Subcutaneous adipose tissue (tissue), 4 donors: Measurements from ENCODE around the gene C2CD4B. TPM values are rescaled to one million over a fixed set of nuclear protein-coding genes. Genes with fewer than 3 reads are reported as not detected.

ENCODE experiments used
- total RNA-seq, 4 donors: library from RNA; depleted of rRNA; stranded (reverse); fragments of >200 nt; gene quantifications; one replicate each; pipeline ENCODE4 v1.1.0, GENCODE V29; 2016
- TF ChIP-seq, protein P1 (sequence below): fragments of 450-650 bp; IDR thresholded peaks from one replicate; pipeline ENCODE4 v1.5.1; 2016; ENCODE audit warnings: low read depth, mild to moderate bottlenecking, control low read depth, antibody characterized with exemption, moderate library complexity

C2CD4B gene
- total RNA-seq, 4 donors from 2014 or later, result 1.1 to 1.7 TPM; not detected in 2

- TF ChIP-seq, protein P1, sequence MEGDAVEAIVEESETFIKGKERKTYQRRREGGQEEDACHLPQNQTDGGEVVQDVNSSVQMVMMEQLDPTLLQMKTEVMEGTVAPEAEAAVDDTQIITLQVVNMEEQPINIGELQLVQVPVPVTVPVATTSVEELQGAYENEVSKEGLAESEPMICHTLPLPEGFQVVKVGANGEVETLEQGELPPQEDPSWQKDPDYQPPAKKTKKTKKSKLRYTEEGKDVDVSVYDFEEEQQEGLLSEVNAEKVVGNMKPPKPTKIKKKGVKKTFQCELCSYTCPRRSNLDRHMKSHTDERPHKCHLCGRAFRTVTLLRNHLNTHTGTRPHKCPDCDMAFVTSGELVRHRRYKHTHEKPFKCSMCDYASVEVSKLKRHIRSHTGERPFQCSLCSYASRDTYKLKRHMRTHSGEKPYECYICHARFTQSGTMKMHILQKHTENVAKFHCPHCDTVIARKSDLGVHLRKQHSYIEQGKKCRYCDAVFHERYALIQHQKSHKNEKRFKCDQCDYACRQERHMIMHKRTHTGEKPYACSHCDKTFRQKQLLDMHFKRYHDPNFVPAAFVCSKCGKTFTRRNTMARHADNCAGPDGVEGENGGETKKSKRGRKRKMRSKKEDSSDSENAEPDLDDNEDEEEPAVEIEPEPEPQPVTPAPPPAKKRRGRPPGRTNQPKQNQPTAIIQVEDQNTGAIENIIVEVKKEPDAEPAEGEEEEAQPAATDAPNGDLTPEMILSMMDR, result no peak
Observed at GRCh38 chr15:62138124-62138523, 27.0 kb downstream of the C2CD4B start.

GRCh38 chr15:62136911-62137865, 27.9 kb downstream of the C2CD4B start:
- TF ChIP-seq, protein P1, result no peak

- TF ChIP-seq, protein P1, result no peak
Observed at GRCh38 chr15:62135532-62136134, 29.5 kb downstream of the C2CD4B start.

- TF ChIP-seq, protein P1, result no peak
Observed at GRCh38 chr15:62133141-62133540, 31.9 kb downstream of the C2CD4B start.

- TF ChIP-seq, protein P1, result no peak
Observed at GRCh38 chr15:62128916-62129315, 36.2 kb downstream of the C2CD4B start.

DNA sequence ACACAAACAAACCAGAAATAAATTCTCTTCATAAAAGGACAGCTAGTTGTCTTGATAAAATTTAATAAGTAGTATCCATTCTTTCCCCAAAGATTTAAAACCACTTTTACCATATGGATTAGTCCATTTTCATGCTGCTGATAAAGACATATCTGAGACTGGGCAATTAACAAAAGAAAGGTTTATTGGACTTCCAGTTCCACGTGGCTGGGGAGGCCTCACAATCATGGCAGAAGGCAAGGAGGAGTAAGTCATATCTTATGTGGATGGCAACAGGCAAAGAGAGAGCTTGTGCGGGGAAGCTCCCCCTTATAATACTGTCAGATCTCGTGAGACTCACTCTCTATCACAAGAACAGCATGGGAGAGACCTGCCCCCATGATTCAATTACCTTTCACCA, 38.7 kb downstream of the C2CD4B start:
- TF ChIP-seq, protein P1, result no peak

GRCh38 chr15:62125773-62126172, 39.3 kb downstream of the C2CD4B start:
- TF ChIP-seq, protein P1, result no peak
